SIG-M5 treated with dmso at 0.1 percent for 504 hours (cell line): ENCODE measurements around the gene CA14.
"Not testable (repeated sequence)": the region's sequence is repeated elsewhere in the genome, so short reads cannot be mapped to it uniquely, and the experiment has no call there.

ENCODE experiments used
- DNase-seq: peaks from one replicate; lab custom pipeline; 2025; ENCODE audit not compliant: unreplicated experiment; lab: John Stamatoyannopoulos, UW

CA14 gene

GRCh38 chr1:150280138-150280707, 22.6 kb downstream of the CA14 start:
- no peak for DNase-seq

GRCh38 chr1:150281221-150281757, 23.7 kb downstream of the CA14 start:
- DNase-seq = peak; percentile 81

GRCh38 chr1:150281758-150282557, 24.4 kb downstream of the CA14 start, which contains the start of gene CIART:
Gene CIART, plus strand, starts transcription at chr1:150282554. Its CDS starts 714 bp downstream, at chr1:150283268.
- DNase-seq = peak; percentile 91

- DNase-seq = no peak
These were observed 25.0 kb downstream of the CA14 start for GRCh38 chr1:150282558-150282958.

- no peak for DNase-seq
These were observed 25.7 kb downstream of the CA14 start for GRCh38 chr1:150283260-150283659.

GRCh38 chr1:150288382-150288781, 30.8 kb downstream of the CA14 start:
- no peak for DNase-seq

- no peak for DNase-seq
These were observed 31.2 kb downstream of the CA14 start for GRCh38 chr1:150288822-150289221.

GRCh38 chr1:150293433-150294253, 36.1 kb downstream of the CA14 start, which contains the start of gene MRPS21:
Gene MRPS21, plus strand, starts transcription at chr1:150293861. Its CDS starts 506 bp downstream, at chr1:150294367.
- DNase-seq = peak; percentile 99

- DNase-seq = no peak
These were observed 37.9 kb downstream of the CA14 start for GRCh38 chr1:150295476-150295875.

- DNase-seq = no peak
These were observed 42.1 kb downstream of the CA14 start for GRCh38 chr1:150299716-150300115.

GRCh38 chr1:150302338-150302737, 44.8 kb downstream of the CA14 start:
- DNase-seq = no peak

GRCh38 chr1:150302902-150303301, 45.3 kb downstream of the CA14 start:
- no peak for DNase-seq

GRCh38 chr1:150308585-150308984, 51.0 kb downstream of the CA14 start:
- DNase-seq = not testable (repeated sequence)

- DNase-seq = no peak
These were observed 52.4 kb downstream of the CA14 start for GRCh38 chr1:150309758-150310508.

GRCh38 chr1:150311762-150312161, 54.2 kb downstream of the CA14 start:
- no peak for DNase-seq
